Heart left ventricle (tissue), 16 donors: Measurements from ENCODE around the gene MCM7. TPM values are rescaled to one million over a fixed set of nuclear protein-coding genes. Genes with fewer than 3 reads are reported as not detected.
A peak's percentile ranks its signal among the peaks of the same experiment; 100 is the strongest.

Experiments used
- ATAC-seq, 4 donors: fragments of 200-7000 bp; cut with Tn5 transposase; one replicate each; pipeline ENCODE4 v1.9.1; 2020 to 2022; ENCODE audit warnings: moderate library complexity in 4 of 4, mild to moderate bottlenecking in 3 of 4, moderate number of reproducible peaks in 1 of 4
- DNase-seq, 5 donors: peaks; one replicate each; pipeline ENCODE4 v3.0.0-alpha.2; 2020
- H3K27ac ChIP-seq, 12 donors: fragments of 200-600 bp; sonication (generic) in 4 of 12; one replicate each; pipeline versions ENCODE4 v1.5.0 to v1.8.0; 2016 to 2022; ENCODE audit warnings: mild to moderate bottlenecking in 2 of 12
- H3K27me3 ChIP-seq, 9 donors: fragments of 200-600 bp; sonication (generic) in 2 of 9; one replicate each; pipeline versions ENCODE4 v1.5.1 to v1.8.0; 2016 to 2022; ENCODE audit warnings: mild to moderate bottlenecking in 3 of 9
- H3K36me3 ChIP-seq, 9 donors: fragments of 200-600 bp; sonication (generic) in 2 of 9; one replicate each; pipeline versions ENCODE4 v1.5.0 to v1.8.0; 2018 to 2022; ENCODE audit warnings: mild to moderate bottlenecking in 2 of 9
- H3K4me1 ChIP-seq, 12 donors: fragments of 200-600 bp; sonication (generic) in 4 of 12; one replicate each; pipeline versions ENCODE4 v1.5.0 to v1.8.0; 2016 to 2022; ENCODE audit warnings: mild to moderate bottlenecking in 3 of 12
- H3K4me3 ChIP-seq, 12 donors: fragments of 200-600 bp; sonication (generic) in 4 of 12; one replicate each; pipeline versions ENCODE4 v1.5.0 to v1.8.0; 2017 to 2022; ENCODE audit warnings: mild to moderate bottlenecking in 9 of 12, moderate library complexity in 4 of 12
- H3K9me3 ChIP-seq, 12 donors: fragments of 200-600 bp; sonication (generic) in 4 of 12; one replicate each; pipeline versions ENCODE4 v1.5.0 to v1.8.0; 2016 to 2022; ENCODE audit warnings: mild to moderate bottlenecking in 1 of 12
- CTCF ChIP-seq, 12 donors: fragments of 200-600 bp; sonication (generic) in 4 of 12; IDR thresholded peaks; one replicate each; pipeline versions ENCODE4 v1.5.0 to v1.8.0; 2018 to 2022; ENCODE audit warnings: antibody characterized with exemption in 12 of 12, mild to moderate bottlenecking in 5 of 12
- POLR2A ChIP-seq, 2 donors: fragments of 450-650 bp; IDR thresholded peaks; one replicate each; pipeline ENCODE4 v1.6.1; 2017; ENCODE audit warnings: antibody characterized with exemption in 2 of 2, mild to moderate bottlenecking in 2 of 2, moderate library complexity in 2 of 2
- WGBS, 4 donors: extraction: QIAGEN DNeasy Blood & Tissue Kit in 2 of 4; methylation state at CpG; one replicate each; pipeline versions ENCODE4 v1.1.5 to v1.1.7; 2013 to 2018; 5-methylcytosine and 5-hydroxymethylcytosine counted together
- intact Hi-C, 10 donors: fragments of 100-400 bp; cut with DNase I; formaldehyde crosslinking; loops; one replicate each; pipeline versions ENCODE4 v1.11.1 to v1.14.2; 2022
- polyA plus RNA-seq, 2 donors: library from polyadenylated mRNA; stranded (reverse); fragments of 200-250 nt; gene quantifications; one replicate each; pipeline ENCODE4 v1.2.3, GENCODE V29; 2013
- total RNA-seq, 9 donors: library from RNA; depleted of rRNA in 2 of 9; stranded (reverse); fragments of >200 nt in 2 of 9; fragmentation: NEBNext Ultra II Directional in 3 of 9; extraction: Animal tissue kit (Norgen Biotek cat#: 25700) in 3 of 9; gene quantifications; one replicate each; pipeline versions ENCODE4 v1.1.0 to v1.2.4, GENCODE V29; 2016 to 2023
- donor health status: ischemic (EF 13 %, LVEDD 7.1; RV severe dilation, severe dysfunction).
- donor health status: healthy with polysubstance abuse.
- donor health status: DM: no; HTN: yes; CAD: no.
- donor health status: DM: no; HTN: no; CAD: no.
- donor health status: ischemic (EF 25% LVEDD 6.9; RV normal size, moderate dysfunction).
- donor health status: ischemic (EF 25% LVEDD 5.7; RV mildly dilated, moderate dysfunction).
- donor health status: healthy.
- donor health status: DM: yes; HTN: yes; CAD: no.
- donor health status: ischemic (EF 35%, LVEDD 5.7; RV mildly dilated, moderate dysfunction).
- donor health status: nonischemic (EF 11% LVEDD 7.7; RV severe dilation, severe dysfunction).
- donor health status: DM: yes; HTN: yes; CAD: no.
- donor health status: PGD.
- donor health status: ischemic (EF 29% LVEDD 5.4; RV normal size, mild dysfunction).
- donor health status: nonischemic (EF 23%, LVEDD 6.1; RV moderate dilation, normal function).

Gene MCM7
- total and polyA plus RNA-seq, 11 donors, result 12.8 to 34.4 (median 17.2) TPM

GRCh38 chr7:100107125-100107737 is 6.0 kb upstream of the MCM7 start:
- peaks cover 0 to 6% (median 4%) of the 10 kb centered on the region in 12 donors for H3K4me1 ChIP-seq
- intact Hi-C loops, result no loop called here
- H3K9me3 ChIP-seq, result no peaks in the 10 kb centered on the region
- no peaks in the 10 kb centered on the region for H3K27me3 ChIP-seq
- H3K4me3 ChIP-seq, result no peak overlapping the region
- WGBS, 4 donors, result 83 to 85% (median 84%) methylated on average over 22 to 25 of the region's 25 CpGs
- peaks cover 0 to 93% (median 86%) of the 10 kb centered on the region in 9 donors for H3K36me3 ChIP-seq
- TF ChIP-seq CTCF (IDR thresholded peaks at IDR 0.05) (no peak), POLR2A (IDR thresholded peaks at IDR 0.05) (no peak)
- ATAC-seq (peak in 1 of 4 donors; percentile 4), DNase-seq (no peak)
- no peak overlapping the region for H3K27ac ChIP-seq

GRCh38 chr7:100106633-100107032 is 5.4 kb upstream of the MCM7 start:
- no peaks in the 10 kb centered on the region for H3K9me3 ChIP-seq
- TF ChIP-seq CTCF (IDR thresholded peaks at IDR 0.05) (no peak), POLR2A (IDR thresholded peaks at IDR 0.05) (no peak)
- intact Hi-C loops, result no loop called here
- H3K4me1 ChIP-seq, result peaks cover 0 to 10% (median 7%) of the 10 kb centered on the region in 12 donors
- WGBS, 4 donors, result 79 to 82% (median 79%) methylated on average over 17 of the region's 17 CpGs
- no peaks in the 10 kb centered on the region for H3K27me3 ChIP-seq
- H3K36me3 ChIP-seq, result peaks cover 0 to 87% (median 80%) of the 10 kb centered on the region in 9 donors
- H3K4me3 ChIP-seq, result no peak overlapping the region
- DNase-seq (no peak), ATAC-seq (no peak)
- H3K27ac ChIP-seq, result no peak overlapping the region

GRCh38 chr7:100105534-100105933 is 4.3 kb upstream of the MCM7 start:
- no peak overlapping the region for H3K27ac ChIP-seq
- 90 to 93% (median 92%) methylated on average over 4 of the region's 4 CpGs for WGBS, 4 donors
- no peak for ATAC-seq
- intact Hi-C loops, result no loop called here
- H3K27me3 ChIP-seq, result no peaks in the 10 kb centered on the region
- DNase-seq, result no peak
- TF ChIP-seq CTCF (IDR thresholded peaks at IDR 0.05) (no peak), POLR2A (IDR thresholded peaks at IDR 0.05) (no peak)
- H3K4me1 ChIP-seq, result peaks cover 0 to 15% (median 7%) of the 10 kb centered on the region in 12 donors
- H3K36me3 ChIP-seq, result peaks cover 0 to 76% (median 70%) of the 10 kb centered on the region in 9 donors
- H3K9me3 ChIP-seq, result no peaks in the 10 kb centered on the region
- H3K4me3 ChIP-seq, result no peak overlapping the region

GRCh38 chr7:100102950-100103840 is 2.0 kb upstream of the MCM7 start:
- no peak for ATAC-seq
- Histone ChIP-seq H3K4me1 (peaks cover 0 to 28% (median 21%) of the 10 kb centered on the region in 12 donors), H3K9me3 (no peaks in the 10 kb centered on the region), H3K36me3 (peaks cover 0 to 66% (median 62%) of the 10 kb centered on the region in 9 donors), H3K27ac (peak overlapping the region in 1 of 12 donors; percentile 92), H3K27me3 (no peaks in the 10 kb centered on the region), H3K4me3 (peak overlapping the region in 1 of 12 donors; percentile 74)
- TF ChIP-seq CTCF (IDR thresholded peaks at IDR 0.05) (no peak), POLR2A (IDR thresholded peaks at IDR 0.05) (no peak)
- intact Hi-C loops, result no loop called here
- WGBS, 4 donors, result 86 to 91% (median 88%) methylated on average over 17 of the region's 17 CpGs
- DNase-seq, result no peak
